Liver (tissue), 9 donors: ENCODE measurements around the gene FBXO8. TPM values are rescaled to one million over a fixed set of nuclear protein-coding genes. Genes with fewer than 3 reads are reported as not detected.

Source experiments
- DNase-seq: peaks from one replicate; pipeline ENCODE4 v3.0.0-alpha.2; 2017; ENCODE audit warnings: low spot score
- H3K27ac ChIP-seq, 2 donors: one replicate each; pipeline ENCODE4 v1.7.0; 2013; ENCODE audit warnings: inconsistent platforms in 2 of 2, low read length in 2 of 2, control low read depth in 1 of 2, low read depth in 1 of 2, mild to moderate bottlenecking in 1 of 2
- H3K27me3 ChIP-seq, 4 donors: one replicate each; pipeline versions ENCODE4 v1.6.1 to v1.7.0; 2013; ENCODE audit warnings: low read length in 3 of 4, inconsistent platforms in 1 of 4, mild to moderate bottlenecking in 1 of 4, moderate library complexity in 1 of 4; ENCODE audit not compliant: control insufficient read depth in 4 of 4, insufficient read depth in 4 of 4
- H3K36me3 ChIP-seq, 4 donors: one replicate each; pipeline versions ENCODE4 v1.6.1 to v1.7.0; 2013; ENCODE audit warnings: low read length in 3 of 4, mild to moderate bottlenecking in 3 of 4, low read depth in 1 of 4, moderate library complexity in 1 of 4; ENCODE audit not compliant: control insufficient read depth in 4 of 4, insufficient read depth in 3 of 4
- H3K4me1 ChIP-seq, 4 donors: one replicate each; pipeline versions ENCODE4 v1.6.1 to v1.7.0; 2013; ENCODE audit warnings: low read length in 3 of 4, mild to moderate bottlenecking in 3 of 4, moderate library complexity in 1 of 4; ENCODE audit not compliant: control insufficient read depth in 4 of 4, insufficient read depth in 4 of 4
- H3K4me3 ChIP-seq, 3 donors: one replicate each; pipeline versions ENCODE4 v1.6.1 to v1.7.0; 2013; ENCODE audit warnings: low read length in 3 of 3, control low read depth in 1 of 3, low read depth in 1 of 3, mild to moderate bottlenecking in 1 of 3
- H3K9ac ChIP-seq, 2 donors: one replicate each; pipeline ENCODE4 v1.7.0; 2013; ENCODE audit warnings: low read length in 2 of 2, mild to moderate bottlenecking in 2 of 2, moderate library complexity in 2 of 2, control low read depth in 1 of 2, low read depth in 1 of 2
- H3K9me3 ChIP-seq, 4 donors: one replicate each; pipeline versions ENCODE4 v1.6.1 to v1.7.0; 2013; ENCODE audit warnings: low read length in 3 of 4; ENCODE audit not compliant: control insufficient read depth in 4 of 4
- CTCF ChIP-seq: fragments of 150-350 bp; IDR thresholded peaks from 2 replicates; pipeline ENCODE4 v1.5.1; 2017; ENCODE audit warnings: improper control_type of control experiment, low read depth, low read length; ENCODE audit not compliant: missing input control
- EGR1 ChIP-seq, 2 donors: IDR thresholded peaks; 2 replicates each; pipeline ENCODE4 v1.6.1; 2016 to 2018; ENCODE audit warnings: antibody characterized with exemption in 2 of 2, low read depth in 2 of 2
- FOXA1 ChIP-seq: IDR thresholded peaks from 2 replicates; pipeline ENCODE4 v1.6.1; 2016; ENCODE audit warnings: antibody characterized with exemption
- FOXA2 ChIP-seq: IDR thresholded peaks from 2 replicates; pipeline ENCODE4 v1.6.1; 2016; ENCODE audit warnings: antibody characterized with exemption
- HNF4A ChIP-seq, 2 donors: conservative IDR thresholded peaks; 2 replicates each; pipeline ENCODE4 v1.6.1; 2016; ENCODE audit warnings: antibody characterized with exemption in 2 of 2, mild to moderate bottlenecking in 2 of 2
- JUND ChIP-seq, 2 donors: IDR thresholded peaks; 2 replicates each; pipeline ENCODE4 v1.6.1; 2016; ENCODE audit warnings: antibody characterized with exemption in 2 of 2
- NR2F2 ChIP-seq: IDR thresholded peaks from 2 replicates; pipeline ENCODE4 v1.6.1; 2016; ENCODE audit warnings: antibody characterized with exemption
- RAD21 ChIP-seq, 2 donors: IDR thresholded peaks; 2 replicates each; pipeline ENCODE4 v1.6.1; 2016; ENCODE audit warnings: antibody characterized with exemption in 2 of 2, mild to moderate bottlenecking in 2 of 2
- REST ChIP-seq: IDR thresholded peaks from 2 replicates; pipeline ENCODE4 v1.6.1; 2016; ENCODE audit warnings: antibody characterized with exemption, mild to moderate bottlenecking
- RXRA ChIP-seq, 2 donors: IDR thresholded peaks; 2 replicates each; pipeline ENCODE4 v1.6.1; 2017 to 2018; ENCODE audit warnings: antibody characterized with exemption in 2 of 2, mild to moderate bottlenecking in 1 of 2
- SP1 ChIP-seq: IDR thresholded peaks from 2 replicates; pipeline ENCODE4 v1.6.1; 2018; ENCODE audit warnings: antibody characterized with exemption, mild to moderate bottlenecking
- YY1 ChIP-seq: IDR thresholded peaks from 2 replicates; pipeline ENCODE4 v1.6.1; 2016; ENCODE audit warnings: antibody characterized with exemption, mild to moderate bottlenecking
- ZBTB33 ChIP-seq: IDR thresholded peaks from 2 replicates; pipeline ENCODE4 v1.6.1; 2016; ENCODE audit warnings: antibody characterized with exemption
- WGBS: extraction: QIAGEN DNeasy Blood & Tissue Kit; methylation state at CpG from one replicate; pipeline ENCODE4 v1.1.7; 2013; 5-methylcytosine and 5-hydroxymethylcytosine counted together
- polyA plus RNA-seq, 2 donors: library from polyadenylated mRNA; stranded (reverse) in 1 of 2; unstranded in 1 of 2; fragments of 200-250 nt in 1 of 2; fragments of >200 nt in 1 of 2; fragmentation: Nextera tagmentation in 1 of 2; extraction: Ambion mirVana in 1 of 2; gene quantifications; one replicate each; pipeline versions ENCODE4 v1.2.1 to v1.2.3, GENCODE V29; 2013 to 2015
- total RNA-seq, 2 donors: library from RNA; depleted of rRNA; stranded (reverse); fragments of >200 nt; gene quantifications; one replicate each; pipeline ENCODE4 v1.2.3, GENCODE V29; 2014
- TF ChIP-seq, protein P1 (sequence below): IDR thresholded peaks from 2 replicates; pipeline ENCODE4 v1.6.1; 2016; ENCODE audit warnings: antibody characterized with exemption
- TF ChIP-seq, protein P2 (sequence below): IDR thresholded peaks from 2 replicates; pipeline ENCODE4 v1.6.1; 2016; ENCODE audit warnings: antibody characterized with exemption
- donor health status: healthy.
- donor health status: healthy.
- donor health status: healthy.
- donor health status: healthy.
- donor health status: healthy.

FBXO8 gene
- total and polyA plus RNA-seq, 4 donors = 15.0 to 56.1 (median 35.1) TPM

- TF ChIP-seq HNF4A (conservative IDR thresholded peaks at IDR 0.05) = no peak
- WGBS = 89% methylated on average over 3 of the region's 3 CpGs
- no peak overlapping the region for H3K4me3 ChIP-seq
- H3K4me1 ChIP-seq = peaks cover 4 to 14% (median 13%) of the 10 kb centered on the region in 4 donors
- DNase-seq = no peak
- H3K27me3 ChIP-seq = no peaks in the 10 kb centered on the region
- H3K36me3 ChIP-seq = peaks cover 0 to 3% (median 0%) of the 10 kb centered on the region in 4 donors
- no peaks in the 10 kb centered on the region for H3K9me3 ChIP-seq
- H3K9ac ChIP-seq = no peak overlapping the region
- H3K27ac ChIP-seq = no peak overlapping the region
Measured at GRCh38 chr4:174277433-174277832, 6.0 kb downstream of the FBXO8 start.

DNA sequence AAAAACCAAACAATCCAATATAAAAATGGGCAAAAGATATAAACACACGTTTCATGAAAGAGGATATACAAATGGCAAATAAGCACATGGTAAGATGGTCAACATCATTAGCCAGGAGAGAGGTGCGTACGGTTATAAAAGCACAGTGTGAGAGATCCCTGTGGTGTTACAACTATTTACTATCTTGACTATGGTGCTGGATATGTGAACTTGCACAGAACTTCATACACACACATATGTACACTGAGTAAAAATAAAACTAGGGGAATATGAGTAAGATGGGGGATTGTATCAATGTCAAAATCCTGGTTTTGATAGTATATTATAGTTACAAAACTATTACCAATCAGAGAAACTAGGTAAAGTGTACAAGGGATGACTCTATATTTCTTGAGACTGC is 8.4 kb downstream of the FBXO8 start:
- Histone ChIP-seq H3K9ac (no peak overlapping the region), H3K27me3 (no peaks in the 10 kb centered on the region), H3K27ac (no peak overlapping the region), H3K4me3 (no peak overlapping the region), H3K4me1 (peaks cover 0 to 4% (median 0%) of the 10 kb centered on the region in 4 donors), H3K9me3 (no peaks in the 10 kb centered on the region), H3K36me3 (peaks cover 0 to 3% (median 0%) of the 10 kb centered on the region in 4 donors)
- TF ChIP-seq FOXA1 (no peak), FOXA2 (no peak), RAD21 (IDR thresholded peaks at IDR 0.05) (no peak), ZBTB33 (no peak), EGR1 (IDR thresholded peaks at IDR 0.05; ENCODE audit: low read depth in 2 of 2) (no peak), SP1 (no peak), REST (no peak), NR2F2 (no peak), HNF4A (conservative IDR thresholded peaks at IDR 0.05) (no peak)
- TF ChIP-seq, protein P1, sequence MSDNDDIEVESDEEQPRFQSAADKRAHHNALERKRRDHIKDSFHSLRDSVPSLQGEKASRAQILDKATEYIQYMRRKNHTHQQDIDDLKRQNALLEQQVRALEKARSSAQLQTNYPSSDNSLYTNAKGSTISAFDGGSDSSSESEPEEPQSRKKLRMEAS = no peak
- WGBS = 88% methylated on average over 3 of the region's 3 CpGs
- DNase-seq = no peak

DNA sequence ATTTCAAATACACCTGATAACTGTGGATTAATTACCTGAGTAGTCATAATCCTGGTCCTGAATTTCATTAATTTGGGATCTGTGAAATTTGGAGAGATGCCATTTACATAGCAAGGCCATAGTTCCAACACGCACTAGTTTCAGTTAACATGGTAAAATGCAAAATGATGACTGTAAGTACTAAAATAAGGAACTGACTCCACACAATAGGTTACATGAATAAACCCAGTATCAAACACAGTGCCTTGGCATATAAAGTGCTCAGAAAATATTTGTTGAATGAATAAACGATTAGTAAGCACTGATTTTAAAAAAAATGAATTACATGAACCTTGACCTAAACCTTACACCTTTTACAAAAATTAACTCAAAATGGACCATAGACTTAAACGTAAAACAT is 9.0 kb downstream of the FBXO8 start:
- no peak overlapping the region for H3K27ac ChIP-seq
- no peak for DNase-seq
- no peak overlapping the region for H3K9ac ChIP-seq
- H3K9me3 ChIP-seq = no peaks in the 10 kb centered on the region
- 80% methylated on average over 3 of the region's 3 CpGs for WGBS
- H3K4me1 ChIP-seq = peaks cover 0 to 4% (median 0%) of the 10 kb centered on the region in 4 donors
- no peaks in the 10 kb centered on the region for H3K36me3 ChIP-seq
- H3K4me3 ChIP-seq = no peak overlapping the region
- no peaks in the 10 kb centered on the region for H3K27me3 ChIP-seq
- TF ChIP-seq RXRA (IDR thresholded peaks at IDR 0.05) = no peak
- no peak for TF ChIP-seq JUND (IDR thresholded peaks at IDR 0.05)
- TF ChIP-seq CTCF = no peak
- TF ChIP-seq YY1 = no peak
- TF ChIP-seq, protein P2, sequence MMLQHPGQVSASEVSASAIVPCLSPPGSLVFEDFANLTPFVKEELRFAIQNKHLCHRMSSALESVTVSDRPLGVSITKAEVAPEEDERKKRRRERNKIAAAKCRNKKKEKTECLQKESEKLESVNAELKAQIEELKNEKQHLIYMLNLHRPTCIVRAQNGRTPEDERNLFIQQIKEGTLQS = no peak
- no peak for TF ChIP-seq SP1
- TF ChIP-seq NR2F2 = no peak
- TF ChIP-seq HNF4A (conservative IDR thresholded peaks at IDR 0.05) = no peak
- TF ChIP-seq RAD21 (IDR thresholded peaks at IDR 0.05) = no peak
- TF ChIP-seq, protein P1 = no peak
- TF ChIP-seq REST = no peak
